Stimulated activated naive CD8-positive, alpha-beta T cell treated with anti-CD3 and anti-CD28 coated beads, Interleukin-15, amount 100 ng/mL, for 72 hours (primary cell): Measurements from ENCODE around the gene DRG2.

Experiments used
- ATAC-seq: fragments of 150-1000 bp; cut with Tn5 transposase; 2 replicates; pipeline ENCODE4 v1.10.0; 2021; ENCODE audit warnings: mild to moderate bottlenecking, moderate library complexity
- DNase-seq, 2 donors: peaks; one replicate each; pipeline ENCODE4 v3.0.0; 2021 to 2022
- H3K27ac Mint-ChIP-seq, 2 donors: one replicate each; pipeline ENCODE4 v1.8.0; 2022; ENCODE audit warnings: mild to moderate bottlenecking in 2 of 2, mixed read lengths in 2 of 2, moderate library complexity in 2 of 2
- H3K27me3 Mint-ChIP-seq: one replicate; pipeline ENCODE4 v1.8.0; 2022; ENCODE audit warnings: mixed read lengths
- H3K4me1 Mint-ChIP-seq: one replicate; pipeline ENCODE4 v1.8.0; 2022; ENCODE audit warnings: mild to moderate bottlenecking, mixed read lengths
- H3K4me3 Mint-ChIP-seq, 2 donors: one replicate each; pipeline ENCODE4 v1.8.0; 2022; ENCODE audit warnings: mild to moderate bottlenecking in 2 of 2, mixed read lengths in 2 of 2, moderate library complexity in 1 of 2
- H3K9me3 Mint-ChIP-seq, 2 donors: one replicate each; pipeline ENCODE4 v1.8.0; 2022; ENCODE audit warnings: mixed read lengths in 2 of 2

DRG2 gene

GRCh38 chr17:18065546-18065945 lies 22.2 kb upstream of the DRG2 start:
- peaks cover under 1% of the 10 kb centered on the region for H3K4me1 Mint-ChIP-seq
- H3K27me3 Mint-ChIP-seq: no peaks in the 10 kb centered on the region
- H3K27ac Mint-ChIP-seq: no peak overlapping the region
- DNase-seq: no peak
- H3K4me3 Mint-ChIP-seq: no peak overlapping the region
- no peaks in the 10 kb centered on the region for H3K9me3 Mint-ChIP-seq
- no peak for ATAC-seq

GRCh38 chr17:18066866-18067265 lies 20.9 kb upstream of the DRG2 start:
- no peak for DNase-seq
- Mint-ChIP-seq H3K4me3 (no peak overlapping the region), H3K9me3 (no peaks in the 10 kb centered on the region), H3K27ac (no peak overlapping the region), H3K4me1 (peaks cover 8% of the 10 kb centered on the region), H3K27me3 (no peaks in the 10 kb centered on the region)
- no peak for ATAC-seq

- DNase-seq (no peak), ATAC-seq (no peak)
- Mint-ChIP-seq H3K27me3 (no peaks in the 10 kb centered on the region), H3K4me1 (peaks cover 8% of the 10 kb centered on the region), H3K9me3 (no peaks in the 10 kb centered on the region), H3K4me3 (no peak overlapping the region), H3K27ac (peak overlapping the region in 1 of 2 donors; percentile 46)
These were observed 18.6 kb upstream of the DRG2 start for GRCh38 chr17:18069101-18069500.

- H3K27me3 Mint-ChIP-seq: peaks cover 11% of the 10 kb centered on the region
- ATAC-seq (no peak), DNase-seq (no peak)
- H3K4me3 Mint-ChIP-seq: peak overlapping the region in 1 of 2 donors; percentile 31
- peak overlapping the region in 1 of 2 donors; percentile 66 for H3K27ac Mint-ChIP-seq
- H3K9me3 Mint-ChIP-seq: no peaks in the 10 kb centered on the region
- peaks cover 8% of the 10 kb centered on the region for H3K4me1 Mint-ChIP-seq
These were observed 16.8 kb upstream of the DRG2 start for GRCh38 chr17:18070861-18071340.

- DNase-seq: no peak
- ATAC-seq: no peak
- H3K27me3 Mint-ChIP-seq: peaks cover 20% of the 10 kb centered on the region
- H3K4me1 Mint-ChIP-seq: peaks cover 8% of the 10 kb centered on the region
- no peaks in the 10 kb centered on the region for H3K9me3 Mint-ChIP-seq
- no peak overlapping the region for H3K27ac Mint-ChIP-seq
- no peak overlapping the region for H3K4me3 Mint-ChIP-seq
These were observed 16.0 kb upstream of the DRG2 start for GRCh38 chr17:18071751-18072150.

- Mint-ChIP-seq H3K4me1 (peaks cover 8% of the 10 kb centered on the region), H3K27ac (no peak overlapping the region)
- no peak for DNase-seq
These were observed 13.0 kb upstream of the DRG2 start for GRCh38 chr17:18074566-18075272.

GRCh38 chr17:18076936-18077335 lies 10.8 kb upstream of the DRG2 start:
- Mint-ChIP-seq H3K27me3 (peaks cover 42% of the 10 kb centered on the region), H3K27ac (no peak overlapping the region)
- no peak for ATAC-seq

More at GRCh38 chr17:18074566-18075272, 13.0 kb upstream of the DRG2 start:
- Mint-ChIP-seq H3K4me3 (no peak overlapping the region), H3K9me3 (no peaks in the 10 kb centered on the region), H3K27me3 (peaks cover 32% of the 10 kb centered on the region)
- no peak for ATAC-seq

GRCh38 chr17:18079543-18079942 lies 8.2 kb upstream of the DRG2 start:
- peaks cover 42% of the 10 kb centered on the region for H3K27me3 Mint-ChIP-seq

More at GRCh38 chr17:18076936-18077335, 10.8 kb upstream of the DRG2 start:
- no peak for DNase-seq
- Mint-ChIP-seq H3K9me3 (no peaks in the 10 kb centered on the region), H3K4me3 (no peak overlapping the region), H3K4me1 (no peaks in the 10 kb centered on the region)

GRCh38 chr17:18084256-18084655 lies 3.5 kb upstream of the DRG2 start:
- H3K27ac Mint-ChIP-seq: no peak overlapping the region
- ATAC-seq (no peak), DNase-seq (no peak)
- H3K9me3 Mint-ChIP-seq: no peaks in the 10 kb centered on the region
- H3K27me3 Mint-ChIP-seq: peaks cover 15% of the 10 kb centered on the region
- no peak overlapping the region for H3K4me3 Mint-ChIP-seq
- peaks cover 22% of the 10 kb centered on the region for H3K4me1 Mint-ChIP-seq

More at GRCh38 chr17:18079543-18079942, 8.2 kb upstream of the DRG2 start:
- Mint-ChIP-seq H3K27ac (peak overlapping the region in 1 of 2 donors; percentile 3), H3K9me3 (no peaks in the 10 kb centered on the region), H3K4me3 (no peak overlapping the region), H3K4me1 (no peaks in the 10 kb centered on the region)
- DNase-seq: no peak
- no peak for ATAC-seq

- Mint-ChIP-seq H3K4me3 (peak overlapping the region; percentile 98 to 100), H3K27me3 (no peaks in the 10 kb centered on the region), H3K9me3 (no peaks in the 10 kb centered on the region), H3K4me1 (peaks cover 46% of the 10 kb centered on the region), H3K27ac (peak overlapping the region; percentile 57 to 67)
- DNase-seq (no peak), ATAC-seq (no peak)
These were observed 1.9 kb downstream of the DRG2 start for GRCh38 chr17:18089613-18090012.

- no peaks in the 10 kb centered on the region for H3K27me3 Mint-ChIP-seq
- H3K4me3 Mint-ChIP-seq: no peak overlapping the region
- DNase-seq: peak in 1 of 2 donors; percentile 17
- peaks cover 29% of the 10 kb centered on the region for H3K4me1 Mint-ChIP-seq
- ATAC-seq: peak; percentile 31
- H3K27ac Mint-ChIP-seq: no peak overlapping the region
- no peaks in the 10 kb centered on the region for H3K9me3 Mint-ChIP-seq
These were observed 6.1 kb downstream of the DRG2 start for GRCh38 chr17:18093616-18094408.

GRCh38 chr17:18094409-18094807 lies 6.7 kb downstream of the DRG2 start:
- no peak overlapping the region for H3K4me3 Mint-ChIP-seq
- DNase-seq: no peak
- no peak for ATAC-seq
- H3K27me3 Mint-ChIP-seq: no peaks in the 10 kb centered on the region
- H3K9me3 Mint-ChIP-seq: no peaks in the 10 kb centered on the region
- H3K4me1 Mint-ChIP-seq: peaks cover 23% of the 10 kb centered on the region
- no peak overlapping the region for H3K27ac Mint-ChIP-seq

- H3K27me3 Mint-ChIP-seq: no peaks in the 10 kb centered on the region
- no peak overlapping the region for H3K27ac Mint-ChIP-seq
- no peaks in the 10 kb centered on the region for H3K9me3 Mint-ChIP-seq
- H3K4me1 Mint-ChIP-seq: no peaks in the 10 kb centered on the region
- DNase-seq: no peak
- no peak for ATAC-seq
- no peak overlapping the region for H3K4me3 Mint-ChIP-seq
These were observed 11.8 kb downstream of the DRG2 start for GRCh38 chr17:18099516-18099915.

- ATAC-seq (no peak), DNase-seq (no peak)
- no peaks in the 10 kb centered on the region for H3K27me3 Mint-ChIP-seq
- H3K9me3 Mint-ChIP-seq: no peaks in the 10 kb centered on the region
- H3K27ac Mint-ChIP-seq: no peak overlapping the region
- H3K4me3 Mint-ChIP-seq: no peak overlapping the region
- no peaks in the 10 kb centered on the region for H3K4me1 Mint-ChIP-seq
These were observed 12.9 kb downstream of the DRG2 start for GRCh38 chr17:18100616-18101015.

- Mint-ChIP-seq H3K4me1 (no peaks in the 10 kb centered on the region), H3K27ac (peak overlapping the region in 1 of 2 donors; percentile 80), H3K9me3 (no peaks in the 10 kb centered on the region), H3K4me3 (no peak overlapping the region), H3K27me3 (no peaks in the 10 kb centered on the region)
- ATAC-seq: no peak
- DNase-seq: no peak
These were observed 14.1 kb downstream of the DRG2 start for GRCh38 chr17:18101828-18102227.

- no peak for ATAC-seq
- Mint-ChIP-seq H3K4me3 (no peak overlapping the region), H3K27ac (no peak overlapping the region), H3K27me3 (no peaks in the 10 kb centered on the region), H3K9me3 (no peaks in the 10 kb centered on the region), H3K4me1 (no peaks in the 10 kb centered on the region)
- no peak for DNase-seq
These were observed 14.9 kb downstream of the DRG2 start for GRCh38 chr17:18102640-18103039.
